Tibial artery (tissue), 4 donors: ENCODE results near the gene ARNT2.

Experiments used
- DNase-seq, 2 donors: peaks; one replicate each; pipeline ENCODE4 v3.0.0-alpha.2; 2019
- H3K27ac ChIP-seq, 2 donors: fragments of 200-600 bp; sonication (generic) in 1 of 2; 1 replicate in 1 of 2; 2 replicates in 1 of 2; pipeline ENCODE4 v1.5.1; 2018 to 2019; ENCODE audit warnings: mild to moderate bottlenecking in 1 of 2
- H3K27me3 ChIP-seq, 2 donors: fragments of 200-600 bp; sonication (generic) in 1 of 2; one replicate each; pipeline versions ENCODE4 v1.5.1 to v1.6.0; 2016 to 2019
- H3K36me3 ChIP-seq, 3 donors: fragments of 200-600 bp; sonication (generic) in 2 of 3; one replicate each; pipeline ENCODE4 v1.5.1; 2016 to 2019; ENCODE audit warnings: mild to moderate bottlenecking in 2 of 3
- H3K4me1 ChIP-seq, 4 donors: fragments of 200-600 bp; sonication (generic) in 2 of 4; 1 replicate in 3 of 4; 2 replicates in 1 of 4; pipeline ENCODE4 v1.5.1; 2016 to 2019
- H3K4me3 ChIP-seq, 2 donors: fragments of 200-600 bp; sonication (generic) in 1 of 2; 1 replicate in 1 of 2; 2 replicates in 1 of 2; pipeline ENCODE4 v1.5.1; 2018 to 2019; ENCODE audit warnings: mild to moderate bottlenecking in 2 of 2
- H3K9me3 ChIP-seq, 3 donors: fragments of 200-600 bp; sonication (generic) in 1 of 3; one replicate each; pipeline ENCODE4 v1.5.1; 2016 to 2019
- CTCF ChIP-seq, 2 experiments: fragments of 200-600 bp in 1 of 2; fragments of 450-650 bp in 1 of 2; IDR thresholded peaks; one replicate each; pipeline ENCODE4 v1.5.1; 2017 to 2019; ENCODE audit warnings: antibody characterized with exemption in 2 of 2, mild to moderate bottlenecking in 1 of 2, moderate library complexity in 1 of 2
- intact Hi-C: fragments of 100-400 bp; cut with DNase I; formaldehyde crosslinking; loops from one replicate; pipeline ENCODE4 v1.15.0; 2023; ENCODE audit warnings: low total_unique reads

ARNT2 gene

GRCh38 chr15:80635953-80636352 is 231.8 kb downstream of the ARNT2 start:
- H3K4me3 ChIP-seq, result no peak overlapping the region
- H3K27me3 ChIP-seq, result no peaks in the 10 kb centered on the region
- H3K36me3 ChIP-seq, result no peaks in the 10 kb centered on the region
- H3K27ac ChIP-seq, result no peak overlapping the region
- intact Hi-C loops, result no loop called here
- DNase-seq, result peak in 1 of 2 donors; percentile 31
- peaks cover 0 to 6% (median 0%) of the 10 kb centered on the region in 3 donors for H3K9me3 ChIP-seq
- peaks cover 0 to 7% (median 0%) of the 10 kb centered on the region in 4 donors for H3K4me1 ChIP-seq
- no peak for TF ChIP-seq CTCF (IDR thresholded peaks at IDR 0.05)

- Histone ChIP-seq H3K4me3 (no peak overlapping the region), H3K36me3 (no peaks in the 10 kb centered on the region), H3K9me3 (peaks cover 0 to 6% (median 0%) of the 10 kb centered on the region in 3 donors), H3K4me1 (peaks cover 0 to 7% (median 0%) of the 10 kb centered on the region in 4 donors), H3K27me3 (no peaks in the 10 kb centered on the region), H3K27ac (no peak overlapping the region)
- DNase-seq, result no peak
- intact Hi-C loops, result no loop called here
- TF ChIP-seq CTCF (IDR thresholded peaks at IDR 0.05), result no peak
These were observed 232.5 kb downstream of the ARNT2 start for GRCh38 chr15:80636675-80637074.

- intact Hi-C loops, result no loop called here
- no peak overlapping the region for H3K27ac ChIP-seq
- H3K27me3 ChIP-seq, result no peaks in the 10 kb centered on the region
- no peak for DNase-seq
- H3K9me3 ChIP-seq, result peaks cover 0 to 6% (median 0%) of the 10 kb centered on the region in 3 donors
- peaks cover 0 to 7% (median 0%) of the 10 kb centered on the region in 4 donors for H3K4me1 ChIP-seq
- no peaks in the 10 kb centered on the region for H3K36me3 ChIP-seq
- no peak for TF ChIP-seq CTCF (IDR thresholded peaks at IDR 0.05)
- H3K4me3 ChIP-seq, result no peak overlapping the region
These were observed 233.6 kb downstream of the ARNT2 start for GRCh38 chr15:80637747-80638146.

GRCh38 chr15:80638553-80639167 is 234.5 kb downstream of the ARNT2 start:
- Histone ChIP-seq H3K27me3 (no peaks in the 10 kb centered on the region), H3K27ac (no peak overlapping the region), H3K36me3 (no peaks in the 10 kb centered on the region), H3K4me1 (peaks cover 0 to 7% (median 0%) of the 10 kb centered on the region in 4 donors), H3K4me3 (no peak overlapping the region), H3K9me3 (peaks cover 0 to 6% (median 0%) of the 10 kb centered on the region in 3 donors)
- TF ChIP-seq CTCF (IDR thresholded peaks at IDR 0.05), result no peak
- no peak for DNase-seq
- intact Hi-C loops, result no loop called here

- Histone ChIP-seq H3K27me3 (no peaks in the 10 kb centered on the region), H3K4me3 (no peak overlapping the region), H3K9me3 (peaks cover 0 to 6% (median 0%) of the 10 kb centered on the region in 3 donors), H3K27ac (no peak overlapping the region), H3K4me1 (peaks cover 0 to 3% (median 0%) of the 10 kb centered on the region in 4 donors), H3K36me3 (no peaks in the 10 kb centered on the region)
- intact Hi-C loops, result no loop called here
- TF ChIP-seq CTCF (IDR thresholded peaks at IDR 0.05), result no peak
- no peak for DNase-seq
These were observed 235.0 kb downstream of the ARNT2 start for GRCh38 chr15:80639168-80639555.
